ENCODE data around the gene MSH5. TPM values are rescaled to one million over a fixed set of nuclear protein-coding genes. Genes with fewer than 3 reads are reported as not detected.

The MSH5 gene
- total RNA-seq, 1 experiment from 2014 or later = 22.7 TPM

DNA sequence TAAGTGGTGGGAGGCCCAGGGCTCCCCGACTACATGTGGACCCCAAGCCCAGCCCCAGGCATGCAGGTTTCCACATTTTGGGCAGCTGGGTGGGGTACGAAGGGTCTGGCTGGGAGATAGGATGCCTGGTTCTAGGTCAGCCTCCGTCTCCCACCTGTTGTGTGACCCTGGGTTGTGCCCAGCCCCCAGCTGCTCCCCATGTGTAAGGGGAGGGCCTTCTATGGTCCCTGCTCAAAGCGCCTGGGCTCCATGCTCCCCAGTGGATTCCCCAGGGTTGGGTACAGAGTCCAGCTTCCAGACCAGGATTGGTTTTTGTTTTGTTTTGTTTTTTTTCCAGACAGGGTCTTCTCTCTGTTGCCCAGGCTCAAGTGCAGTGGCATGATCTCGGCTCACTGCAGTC, 38.4 kb downstream of the MSH5 start:
- TF ChIP-seq EZH2 (IDR thresholded peaks at IDR 0.05; ENCODE audit: low read length, unreplicated experiment) = no peak
- TF ChIP-seq, protein P1, sequence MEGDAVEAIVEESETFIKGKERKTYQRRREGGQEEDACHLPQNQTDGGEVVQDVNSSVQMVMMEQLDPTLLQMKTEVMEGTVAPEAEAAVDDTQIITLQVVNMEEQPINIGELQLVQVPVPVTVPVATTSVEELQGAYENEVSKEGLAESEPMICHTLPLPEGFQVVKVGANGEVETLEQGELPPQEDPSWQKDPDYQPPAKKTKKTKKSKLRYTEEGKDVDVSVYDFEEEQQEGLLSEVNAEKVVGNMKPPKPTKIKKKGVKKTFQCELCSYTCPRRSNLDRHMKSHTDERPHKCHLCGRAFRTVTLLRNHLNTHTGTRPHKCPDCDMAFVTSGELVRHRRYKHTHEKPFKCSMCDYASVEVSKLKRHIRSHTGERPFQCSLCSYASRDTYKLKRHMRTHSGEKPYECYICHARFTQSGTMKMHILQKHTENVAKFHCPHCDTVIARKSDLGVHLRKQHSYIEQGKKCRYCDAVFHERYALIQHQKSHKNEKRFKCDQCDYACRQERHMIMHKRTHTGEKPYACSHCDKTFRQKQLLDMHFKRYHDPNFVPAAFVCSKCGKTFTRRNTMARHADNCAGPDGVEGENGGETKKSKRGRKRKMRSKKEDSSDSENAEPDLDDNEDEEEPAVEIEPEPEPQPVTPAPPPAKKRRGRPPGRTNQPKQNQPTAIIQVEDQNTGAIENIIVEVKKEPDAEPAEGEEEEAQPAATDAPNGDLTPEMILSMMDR (conservative IDR thresholded peaks at IDR 0.05; ENCODE audit: low read depth, low read length) = no peak
- TF ChIP-seq EZH2phosphoT487 (IDR thresholded peaks at IDR 0.05; ENCODE audit: borderline replicate concordance, low read length) = no peak
- intact Hi-C loops (cut with micrococcal nuclease) = no loop called here
- H3K27me3 ChIP-seq (ENCODE audit: low read length) = no peaks in the 10 kb centered on the region
- DNase-seq (no peak), ATAC-seq (no peak)
- no TSS peak for BruUV-seq (replicated peaks)
- CTCF ChIA-PET = interaction anchor here (0.7 kb wide), 1 partner anchor 48 kb away, joined by 3 read pairs; no protein-coding TSS in a partner anchor
- 0 out of 2 replicates have a peak overlapping the region, but pooled peaks have one; percentile 69 for H3K27ac ChIP-seq (ENCODE audit: low read length)
- no peak overlapping the region for H3K4me2 ChIP-seq (ENCODE audit: low read length)
- POLR2A ChIA-PET (ENCODE audit: unreplicated experiment) = interaction anchor here (0.9 kb wide), 1 partner anchor 17 kb away, joined by 3 read pairs; the partner anchor contains the start of gene VARS1
- H3K9ac ChIP-seq (ENCODE audit: low read length) = no peak overlapping the region
- peaks cover 3% of the 10 kb centered on the region for H3F3A ChIP-seq (ENCODE audit: low read length, unreplicated experiment)
- peaks cover 40% of the 10 kb centered on the region; the same call in 1 of the 2 replicates for H3K36me3 ChIP-seq (ENCODE audit: low read depth, low read length)
- no peaks in the 10 kb centered on the region for H3K9me2 ChIP-seq (replicated peaks; ENCODE audit: low read length)
- no peaks in the 10 kb centered on the region for H3K79me2 ChIP-seq (ENCODE audit: low read length)
- H2AFZ ChIP-seq (ENCODE audit: low read length) = no peak overlapping the region
- peaks cover 29% of the 10 kb centered on the region for H3K4me1 ChIP-seq (ENCODE audit: insufficient read depth, low read length)
- no peaks in the 10 kb centered on the region for H4K20me1 ChIP-seq (ENCODE audit: low read length)
- no peak overlapping the region for H3K4me3 ChIP-seq (ENCODE audit: low read length)
- H3K9me3 ChIP-seq (ENCODE audit: low read length) = no peaks in the 10 kb centered on the region

- DNase-seq (no peak), ATAC-seq (no peak)
- Histone ChIP-seq H4K20me1 (ENCODE audit: low read length) (no peaks in the 10 kb centered on the region), H3K27ac (ENCODE audit: low read length) (no peak overlapping the region), H2AFZ (ENCODE audit: low read length) (no peak overlapping the region), H3K9ac (ENCODE audit: low read length) (no peak overlapping the region), H3K27me3 (ENCODE audit: low read length) (no peaks in the 10 kb centered on the region), H3K4me1 (ENCODE audit: insufficient read depth, low read length) (peaks cover 29% of the 10 kb centered on the region), H3F3A (ENCODE audit: low read length, unreplicated experiment) (peaks cover 3% of the 10 kb centered on the region), H3K79me2 (ENCODE audit: low read length) (no peaks in the 10 kb centered on the region), H3K36me3 (ENCODE audit: low read depth, low read length) (peaks cover 42% of the 10 kb centered on the region; the same call in 1 of the 2 replicates), H3K4me3 (ENCODE audit: low read length) (no peak overlapping the region), H3K9me3 (ENCODE audit: low read length) (no peaks in the 10 kb centered on the region), H3K9me2 (replicated peaks; ENCODE audit: low read length) (no peaks in the 10 kb centered on the region), H3K4me2 (ENCODE audit: low read length) (no peak overlapping the region)
- POLR2A ChIA-PET (ENCODE audit: unreplicated experiment) = no interaction called here
- BruUV-seq (replicated peaks) = TSS peak; percentile 5
- intact Hi-C loops (cut with micrococcal nuclease) = no loop called here
- no peak for TF ChIP-seq EZH2phosphoT487 (IDR thresholded peaks at IDR 0.05; ENCODE audit: borderline replicate concordance, low read length)
- no peak for TF ChIP-seq EZH2 (IDR thresholded peaks at IDR 0.05; ENCODE audit: low read length, unreplicated experiment)
- TF ChIP-seq, protein P1 (conservative IDR thresholded peaks at IDR 0.05; ENCODE audit: low read depth, low read length) = no peak
- CTCF ChIA-PET = no interaction called here
Measured at GRCh38 chr6:31778999-31779885, 39.4 kb downstream of the MSH5 start.

DNA sequence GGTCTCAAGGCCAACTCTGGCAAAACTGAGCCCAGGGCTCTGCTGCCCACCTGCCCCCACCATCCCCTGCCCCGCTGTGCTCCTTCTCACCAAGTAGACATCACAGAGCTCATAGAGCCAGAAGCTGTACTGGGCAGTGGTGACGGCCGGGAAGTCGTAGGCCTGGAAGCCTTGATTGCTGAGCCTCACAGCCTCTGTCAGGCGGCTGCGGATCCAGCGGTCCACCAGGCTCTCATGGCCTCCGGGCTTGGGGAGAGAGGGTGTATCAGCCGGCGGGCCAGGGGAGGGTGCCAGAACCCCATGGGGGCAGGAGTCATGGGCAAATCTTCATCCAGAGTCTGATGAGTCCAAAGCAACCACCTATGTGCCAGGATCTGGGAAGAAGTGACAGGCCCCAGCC, 40.1 kb downstream of the MSH5 start:
- CTCF ChIA-PET = no interaction called here
- no peaks in the 10 kb centered on the region for H3K27me3 ChIP-seq (ENCODE audit: low read length)
- H3K36me3 ChIP-seq (ENCODE audit: low read depth, low read length) = peaks cover 49% of the 10 kb centered on the region; the same call in 1 of the 2 replicates
- DNase-seq (no peak), ATAC-seq (no peak)
- no TSS peak for BruUV-seq (replicated peaks)
- H3K79me2 ChIP-seq (ENCODE audit: low read length) = no peaks in the 10 kb centered on the region
- H3K4me2 ChIP-seq (ENCODE audit: low read length) = no peak overlapping the region
- H3K9ac ChIP-seq (ENCODE audit: low read length) = no peak overlapping the region
- H3K4me3 ChIP-seq (ENCODE audit: low read length) = no peak overlapping the region
- no peaks in the 10 kb centered on the region for H3K9me2 ChIP-seq (replicated peaks; ENCODE audit: low read length)
- intact Hi-C loops (cut with micrococcal nuclease) = no loop called here
- H3K4me1 ChIP-seq (ENCODE audit: insufficient read depth, low read length) = peaks cover 29% of the 10 kb centered on the region
- TF ChIP-seq, protein P1 (conservative IDR thresholded peaks at IDR 0.05; ENCODE audit: low read depth, low read length) = no peak
- no peak for TF ChIP-seq EZH2 (IDR thresholded peaks at IDR 0.05; ENCODE audit: low read length, unreplicated experiment)
- no peak for TF ChIP-seq EZH2phosphoT487 (IDR thresholded peaks at IDR 0.05; ENCODE audit: borderline replicate concordance, low read length)
- H3K9me3 ChIP-seq (ENCODE audit: low read length) = no peaks in the 10 kb centered on the region
- H3K27ac ChIP-seq (ENCODE audit: low read length) = no peak overlapping the region
- H4K20me1 ChIP-seq (ENCODE audit: low read length) = no peaks in the 10 kb centered on the region
- POLR2A ChIA-PET (ENCODE audit: unreplicated experiment) = interaction anchor here (0.6 kb wide), 1 partner anchor 47 kb away, joined by 3 read pairs; the partner anchor contains the start of gene HSPA1B
- H2AFZ ChIP-seq (ENCODE audit: low read length) = no peak overlapping the region
- peaks cover 3% of the 10 kb centered on the region for H3F3A ChIP-seq (ENCODE audit: low read length, unreplicated experiment)
